Measurements from ENCODE around the gene CLDN22. TPM values are rescaled to one million over a fixed set of nuclear protein-coding genes. Genes with fewer than 3 reads are reported as not detected.
"Not testable (repeated sequence)": the region's sequence is repeated elsewhere in the genome, so short reads cannot be mapped to it uniquely, and the experiment has no call there.

The CLDN22 gene
- total RNA-seq, 2 donors from 2014 or later = not detected

DNA sequence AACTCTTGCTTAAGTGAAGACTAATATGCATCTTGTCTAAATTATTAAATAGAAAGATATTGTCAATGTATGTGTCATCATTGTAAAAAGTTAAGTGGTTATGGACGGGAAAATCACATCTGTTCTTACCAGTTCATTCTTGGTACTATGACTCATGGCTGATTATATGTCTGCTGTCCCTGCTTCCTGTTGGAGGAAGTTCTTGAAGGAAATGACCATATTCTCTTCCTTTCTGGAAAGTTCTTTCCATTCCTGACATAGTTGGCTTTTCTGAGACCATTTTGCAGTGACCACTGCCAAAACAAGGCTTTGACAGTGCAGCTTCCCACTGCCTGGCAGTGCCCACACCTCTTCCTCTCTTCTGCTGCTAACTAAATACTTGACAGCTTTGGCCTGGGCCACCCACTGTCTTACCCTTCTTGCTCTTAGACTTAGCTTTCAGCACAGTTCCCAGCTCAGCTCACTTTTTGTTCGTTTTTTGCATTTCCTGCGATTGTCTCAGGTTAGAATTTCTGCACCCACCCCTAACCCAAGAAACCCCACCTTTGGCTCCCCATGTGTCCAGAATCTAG, 15.4 kb upstream of the CLDN22 start:
- peaks cover 11% of the 10 kb centered on the region for H3K27me3 Mint-ChIP-seq
- no peaks in the 10 kb centered on the region for H3K36me3 Mint-ChIP-seq (ENCODE audit: low read depth)
- H3K4me3 Mint-ChIP-seq = no peak overlapping the region
- no peaks in the 10 kb centered on the region for H3K4me1 Mint-ChIP-seq
- no peaks in the 10 kb centered on the region for H3K9me3 Mint-ChIP-seq
- H3K27ac Mint-ChIP-seq = no peak overlapping the region
- ATAC-seq (replicated peaks) = peak; percentile 80

GRCh38 chr4:183333983-183334382, 13.9 kb upstream of the CLDN22 start:
- Mint-ChIP-seq H3K27me3 (peaks cover 8% of the 10 kb centered on the region), H3K4me3 (no peak overlapping the region), H3K4me1 (no peaks in the 10 kb centered on the region), H3K36me3 (ENCODE audit: low read depth) (no peaks in the 10 kb centered on the region), H3K9me3 (no peaks in the 10 kb centered on the region), H3K27ac (no peak overlapping the region)
- ATAC-seq (replicated peaks) = no peak

DNA sequence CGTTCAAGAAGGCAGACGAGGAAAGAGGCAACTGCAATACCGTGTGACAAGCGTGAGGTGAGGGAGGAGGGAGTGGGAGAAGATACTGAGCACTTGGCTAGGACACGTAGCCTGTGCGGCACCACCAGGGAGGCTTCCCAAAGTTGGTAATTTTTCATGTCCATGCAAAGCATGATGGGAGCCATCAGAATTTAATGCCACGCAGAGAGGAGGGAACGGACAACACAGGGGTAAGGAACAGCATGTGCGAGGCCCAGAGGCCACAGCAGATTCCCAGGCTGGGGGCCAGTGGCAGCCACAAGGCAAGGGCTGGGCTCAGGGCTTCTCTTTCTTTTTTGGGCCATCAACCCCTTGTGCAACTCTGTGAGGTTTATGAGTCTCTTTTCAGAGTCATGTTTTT, 13.1 kb upstream of the CLDN22 start:
- no peak overlapping the region for H3K4me3 Mint-ChIP-seq
- no peaks in the 10 kb centered on the region for H3K4me1 Mint-ChIP-seq
- no peaks in the 10 kb centered on the region for H3K36me3 Mint-ChIP-seq (ENCODE audit: low read depth)
- no peak for ATAC-seq (replicated peaks)
- H3K27ac Mint-ChIP-seq = no peak overlapping the region
- H3K9me3 Mint-ChIP-seq = no peaks in the 10 kb centered on the region
- H3K27me3 Mint-ChIP-seq = peaks cover 8% of the 10 kb centered on the region

DNA sequence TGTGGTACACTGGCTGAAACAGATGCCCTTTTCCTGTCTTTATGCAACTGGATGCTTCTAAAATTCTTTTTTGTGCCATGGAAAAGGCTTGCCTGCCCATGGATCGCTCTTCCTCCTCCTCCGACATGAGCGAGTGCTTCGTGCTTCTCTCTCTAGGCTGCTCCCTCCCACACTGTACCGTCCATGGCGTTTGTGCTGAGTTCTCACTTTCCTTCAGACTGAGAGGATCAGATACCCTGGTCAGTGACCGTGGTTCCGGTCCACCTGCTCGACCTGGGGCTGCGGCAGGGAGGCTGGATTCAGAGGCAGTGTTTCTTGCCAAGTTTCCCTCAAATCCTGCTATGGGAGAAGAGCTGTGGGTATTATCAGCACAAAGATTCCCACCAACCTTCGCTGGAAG, 12.4 kb upstream of the CLDN22 start:
- no peak overlapping the region for H3K27ac Mint-ChIP-seq
- H3K9me3 Mint-ChIP-seq = no peaks in the 10 kb centered on the region
- no peak for ATAC-seq (replicated peaks)
- H3K27me3 Mint-ChIP-seq = peaks cover 8% of the 10 kb centered on the region
- H3K36me3 Mint-ChIP-seq (ENCODE audit: low read depth) = no peaks in the 10 kb centered on the region
- H3K4me3 Mint-ChIP-seq = no peak overlapping the region
- no peaks in the 10 kb centered on the region for H3K4me1 Mint-ChIP-seq

DNA sequence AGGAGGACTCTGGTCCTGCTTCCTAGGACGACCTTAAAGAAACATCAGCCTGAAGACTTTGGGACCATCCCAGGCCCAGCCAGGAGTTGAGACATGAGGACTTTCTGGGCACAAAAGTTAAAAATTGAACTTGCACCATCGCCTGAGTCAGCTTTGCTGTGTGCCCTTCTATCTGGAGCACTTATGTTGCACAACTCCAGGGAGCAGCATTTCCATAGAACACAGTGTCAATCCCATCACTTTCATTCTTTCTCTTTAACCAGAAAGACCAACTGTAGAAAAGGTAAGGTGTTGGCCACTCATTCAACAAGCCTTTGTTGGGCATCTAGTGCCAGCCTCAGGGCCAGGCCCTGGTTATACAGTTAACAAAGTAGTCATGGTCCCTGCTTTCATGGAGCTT, 10.8 kb upstream of the CLDN22 start:
- H3K4me3 Mint-ChIP-seq = no peak overlapping the region
- no peak overlapping the region for H3K27ac Mint-ChIP-seq
- no peaks in the 10 kb centered on the region for H3K36me3 Mint-ChIP-seq (ENCODE audit: low read depth)
- no peaks in the 10 kb centered on the region for H3K4me1 Mint-ChIP-seq
- H3K27me3 Mint-ChIP-seq = peaks cover 8% of the 10 kb centered on the region
- H3K9me3 Mint-ChIP-seq = no peaks in the 10 kb centered on the region
- no peak for ATAC-seq (replicated peaks)

- H3K36me3 Mint-ChIP-seq (ENCODE audit: low read depth) = no peaks in the 10 kb centered on the region
- no peak for ATAC-seq (replicated peaks)
- H3K4me3 Mint-ChIP-seq = no peak overlapping the region
- H3K4me1 Mint-ChIP-seq = no peaks in the 10 kb centered on the region
- H3K27ac Mint-ChIP-seq = no peak overlapping the region
- H3K9me3 Mint-ChIP-seq = no peaks in the 10 kb centered on the region
- H3K27me3 Mint-ChIP-seq = peaks cover 8% of the 10 kb centered on the region
Measured at GRCh38 chr4:183329954-183330742, 10.1 kb upstream of the CLDN22 start.

GRCh38 chr4:183329244-183329643, 9.2 kb upstream of the CLDN22 start:
- no peak for ATAC-seq (replicated peaks)
- Mint-ChIP-seq H3K4me3 (no peak overlapping the region), H3K36me3 (ENCODE audit: low read depth) (no peaks in the 10 kb centered on the region), H3K27me3 (peaks cover 8% of the 10 kb centered on the region), H3K4me1 (no peaks in the 10 kb centered on the region), H3K27ac (no peak overlapping the region), H3K9me3 (no peaks in the 10 kb centered on the region)

DNA sequence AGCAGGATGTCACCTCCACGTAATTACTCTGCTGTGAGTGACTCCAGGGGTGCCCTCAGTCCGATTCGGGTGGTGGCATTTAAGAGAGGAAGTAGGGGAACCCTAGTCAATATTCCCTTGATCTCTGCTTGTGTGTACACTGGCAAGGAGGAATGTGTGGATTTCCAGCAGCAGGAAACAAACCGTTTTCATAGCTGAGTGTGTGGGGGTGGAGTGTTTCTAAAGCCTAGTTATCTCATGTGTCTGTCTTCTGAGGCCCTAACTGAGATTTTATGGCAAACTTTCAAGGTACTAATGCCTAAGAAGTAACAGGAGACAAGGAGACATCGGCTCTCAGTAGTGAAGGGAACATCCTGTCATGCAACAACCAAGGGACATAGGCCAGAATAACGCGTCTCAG, 8.8 kb upstream of the CLDN22 start:
- H3K27ac Mint-ChIP-seq = no peak overlapping the region
- H3K36me3 Mint-ChIP-seq (ENCODE audit: low read depth) = no peaks in the 10 kb centered on the region
- H3K27me3 Mint-ChIP-seq = peaks cover 5% of the 10 kb centered on the region
- H3K4me1 Mint-ChIP-seq = no peaks in the 10 kb centered on the region
- H3K9me3 Mint-ChIP-seq = no peaks in the 10 kb centered on the region
- no peak for ATAC-seq (replicated peaks)
- H3K4me3 Mint-ChIP-seq = no peak overlapping the region

DNA sequence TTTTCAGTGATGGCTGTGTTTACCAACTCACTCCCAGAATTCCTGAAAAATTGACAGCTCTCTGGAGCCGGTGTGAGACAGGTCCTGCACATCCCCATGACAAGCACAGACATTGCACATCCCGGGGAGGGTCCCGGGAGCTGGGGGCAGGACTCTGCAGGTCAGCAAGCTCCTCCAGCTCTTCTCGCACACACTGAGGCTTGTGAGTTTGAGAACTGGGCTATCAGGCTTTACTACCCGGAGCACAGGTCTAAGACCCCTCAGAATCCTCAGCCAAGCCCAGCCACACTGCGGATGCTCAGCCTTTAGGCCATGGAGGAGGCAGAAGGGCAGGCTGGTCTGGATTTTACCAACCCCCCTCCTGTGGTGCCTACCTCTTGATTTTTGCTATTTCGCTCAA, 7.8 kb upstream of the CLDN22 start:
- no peaks in the 10 kb centered on the region for H3K9me3 Mint-ChIP-seq

DNA sequence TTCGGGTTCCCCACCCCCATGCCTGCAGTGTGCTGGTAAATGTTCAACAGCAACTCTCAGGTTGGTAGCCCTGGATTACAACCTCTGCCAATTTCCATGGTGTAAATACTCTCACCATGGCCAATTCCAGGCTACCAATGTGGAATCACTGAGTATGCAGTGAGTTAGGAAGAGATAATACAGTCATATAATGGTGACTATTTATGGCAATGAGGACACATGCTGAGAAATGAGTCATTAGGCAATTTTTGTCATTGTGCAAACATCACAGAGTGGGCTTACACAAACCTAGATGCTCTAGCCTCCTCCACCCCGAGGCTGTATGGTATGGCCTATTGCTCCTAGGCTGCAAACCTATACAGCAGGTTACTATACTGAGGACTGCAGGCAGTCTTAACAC, 6.8 kb upstream of the CLDN22 start:
- peak; percentile 66 for ATAC-seq (replicated peaks)
- H3K27me3 Mint-ChIP-seq = no peaks in the 10 kb centered on the region
- H3K27ac Mint-ChIP-seq = no peak overlapping the region
- H3K36me3 Mint-ChIP-seq (ENCODE audit: low read depth) = no peaks in the 10 kb centered on the region
- H3K4me1 Mint-ChIP-seq = no peaks in the 10 kb centered on the region
- no peaks in the 10 kb centered on the region for H3K9me3 Mint-ChIP-seq
- no peak overlapping the region for H3K4me3 Mint-ChIP-seq

More for the DNA sequence above, 7.8 kb upstream of the CLDN22 start:
- no peak for ATAC-seq (replicated peaks)
- H3K27me3 Mint-ChIP-seq = peaks cover 1% of the 10 kb centered on the region
- no peak overlapping the region for H3K27ac Mint-ChIP-seq
- no peaks in the 10 kb centered on the region for H3K36me3 Mint-ChIP-seq (ENCODE audit: low read depth)
- no peaks in the 10 kb centered on the region for H3K4me1 Mint-ChIP-seq
- H3K4me3 Mint-ChIP-seq = no peak overlapping the region

- not testable (repeated sequence) for H3K27me3 Mint-ChIP-seq; H3K9me3 Mint-ChIP-seq; H3K36me3 Mint-ChIP-seq (ENCODE audit: low read depth); H3K27ac Mint-ChIP-seq; H3K4me3 Mint-ChIP-seq; ATAC-seq (replicated peaks); H3K4me1 Mint-ChIP-seq
Measured at GRCh38 chr4:183326387-183326786, 6.3 kb upstream of the CLDN22 start.

DNA sequence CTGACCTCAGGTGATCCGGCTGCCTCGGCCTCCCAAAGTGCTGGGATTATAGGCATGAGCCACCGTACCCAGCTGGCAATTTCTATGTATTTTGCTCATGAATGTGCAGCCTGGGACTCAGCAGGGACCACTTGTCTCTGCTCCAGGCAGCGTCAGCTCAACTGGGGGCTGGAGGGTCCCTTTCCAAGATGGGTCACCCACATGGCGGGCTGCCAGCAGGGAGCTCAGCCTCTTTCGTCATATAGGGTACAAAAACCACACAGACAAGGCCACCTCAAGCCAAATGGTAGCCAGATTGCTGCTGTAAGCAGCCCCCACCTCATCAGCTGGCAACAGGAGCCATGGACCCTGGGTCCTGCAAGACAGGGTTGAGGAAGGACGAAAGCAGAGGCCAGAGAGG, 4.5 kb upstream of the CLDN22 start:
- H3K4me3 Mint-ChIP-seq = no peak overlapping the region
- no peaks in the 10 kb centered on the region for H3K27me3 Mint-ChIP-seq
- ATAC-seq (replicated peaks) = no peak
- no peaks in the 10 kb centered on the region for H3K36me3 Mint-ChIP-seq (ENCODE audit: low read depth)
- no peaks in the 10 kb centered on the region for H3K9me3 Mint-ChIP-seq
- no peak overlapping the region for H3K27ac Mint-ChIP-seq
- peaks cover 12% of the 10 kb centered on the region for H3K4me1 Mint-ChIP-seq

DNA sequence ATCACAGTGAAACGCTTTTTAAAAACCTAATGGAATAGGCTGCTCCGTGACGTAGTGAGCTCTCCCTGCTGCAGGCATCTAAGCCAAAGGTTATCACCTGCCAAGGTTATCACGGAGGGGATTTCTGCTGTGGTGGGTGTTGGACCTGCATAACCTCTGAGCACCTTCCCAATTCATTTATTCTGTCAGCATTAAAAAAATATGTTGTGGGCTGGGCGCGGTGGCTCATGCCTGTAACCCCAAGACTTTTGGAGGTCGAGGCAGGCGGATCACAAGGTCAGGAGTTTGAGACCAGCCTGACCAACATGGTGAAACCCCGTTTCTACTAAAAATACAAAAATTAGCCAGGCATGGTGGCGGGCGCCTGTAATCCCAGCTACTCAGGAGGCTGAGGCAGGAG, 4.0 kb upstream of the CLDN22 start:
- H3K9me3 Mint-ChIP-seq; H3K36me3 Mint-ChIP-seq (ENCODE audit: low read depth); H3K27ac Mint-ChIP-seq; H3K4me3 Mint-ChIP-seq; H3K27me3 Mint-ChIP-seq; ATAC-seq (replicated peaks): not testable (repeated sequence)
- H3K4me1 Mint-ChIP-seq = peaks cover 12% of the 10 kb centered on the region

GRCh38 chr4:183323295-183323694, 3.2 kb upstream of the CLDN22 start:
- Mint-ChIP-seq H3K36me3 (ENCODE audit: low read depth) (no peaks in the 10 kb centered on the region), H3K27me3 (no peaks in the 10 kb centered on the region), H3K27ac (no peak overlapping the region), H3K4me3 (no peak overlapping the region), H3K9me3 (no peaks in the 10 kb centered on the region), H3K4me1 (peaks cover 12% of the 10 kb centered on the region)
- ATAC-seq (replicated peaks) = no peak

- Mint-ChIP-seq H3K4me1 (peaks cover 12% of the 10 kb centered on the region), H3K36me3 (ENCODE audit: low read depth) (no peaks in the 10 kb centered on the region), H3K27ac (peak within 1 kb of the TSS; percentile 52), H3K4me3 (peak within 1 kb of the TSS; percentile 56), H3K9me3 (no peaks in the 10 kb centered on the region), H3K27me3 (no peaks in the 10 kb centered on the region)
- no peak for ATAC-seq (replicated peaks)
Measured at GRCh38 chr4:183322326-183322725, 2.2 kb upstream of the CLDN22 start, which contains the start of gene CLDN24. CLDN24 (minus strand) TSS chr4:183322426; CDS start chr4:183322426, 0 bp downstream.
